H9 (cell line): ENCODE results near the gene GCNT2. TPM values are rescaled to one million over a fixed set of nuclear protein-coding genes. Genes with fewer than 3 reads are reported as not detected.

Experiments used
- DNase-seq: peaks from one replicate; pipeline ENCODE4 v3.0.0-alpha.2; 2017
- H2AFZ ChIP-seq: one replicate; pipeline ENCODE4 v1.6.1; 2013; ENCODE audit warnings: mild to moderate bottlenecking, low read length, control low read depth, moderate library complexity
- H2AK5ac ChIP-seq: 2 replicates; pipeline ENCODE4 v1.6.1; 2013; ENCODE audit warnings: low read length, control low read depth, mixed read lengths; ENCODE audit not compliant: insufficient read length
- H2BK120ac ChIP-seq: one replicate; pipeline ENCODE4 v1.6.1; 2013; ENCODE audit warnings: low read depth, mild to moderate bottlenecking, low read length, control low read depth, inconsistent platforms; ENCODE audit not compliant: poor library complexity, severe bottlenecking
- H2BK12ac ChIP-seq: 2 replicates; pipeline ENCODE4 v1.6.1; 2013; ENCODE audit warnings: low read length, control low read depth, mixed read lengths, low read depth; ENCODE audit not compliant: insufficient read length
- H2BK15ac ChIP-seq: 2 replicates; pipeline ENCODE4 v1.6.1; 2013; ENCODE audit warnings: low read depth, low read length, control low read depth
- H2BK20ac ChIP-seq: one replicate; pipeline ENCODE4 v1.6.1; 2013; ENCODE audit warnings: low read depth, mild to moderate bottlenecking, low read length, control low read depth, inconsistent platforms; ENCODE audit not compliant: poor library complexity, severe bottlenecking
- H2BK5ac ChIP-seq: 2 replicates; pipeline ENCODE4 v1.6.1; 2013; ENCODE audit warnings: low read length, control low read depth, mixed read lengths; ENCODE audit not compliant: insufficient read length
- H3K14ac ChIP-seq: 2 replicates; pipeline ENCODE4 v1.6.1; 2013; ENCODE audit warnings: low read length, control low read depth; ENCODE audit not compliant: insufficient read depth
- H3K18ac ChIP-seq: 2 replicates; pipeline ENCODE4 v1.6.1; 2013; ENCODE audit warnings: low read depth, mild to moderate bottlenecking, mixed read lengths, low read length, control low read depth; ENCODE audit not compliant: insufficient read length
- H3K23ac ChIP-seq: 2 replicates; pipeline ENCODE4 v1.6.1; 2013; ENCODE audit warnings: low read length, control low read depth, mixed read lengths, low read depth; ENCODE audit not compliant: insufficient read length
- H3K23me2 ChIP-seq: 2 replicates; pipeline ENCODE4 v1.6.1; 2013; ENCODE audit warnings: low read depth, mild to moderate bottlenecking, mixed read lengths, low read length, control low read depth; ENCODE audit not compliant: insufficient read length, poor library complexity, severe bottlenecking
- H3K27ac ChIP-seq: 2 replicates; pipeline ENCODE4 v1.5.1; 2013; ENCODE audit warnings: low read length, control low read depth, mixed read lengths, low read depth; ENCODE audit not compliant: insufficient read length
- H3K27me3 ChIP-seq: 2 replicates; pipeline ENCODE4 v1.6.1; 2013; ENCODE audit warnings: low read length, control low read depth, inconsistent platforms; ENCODE audit not compliant: insufficient read depth
- H3K4ac ChIP-seq: 2 replicates; pipeline ENCODE4 v1.6.1; 2013; ENCODE audit warnings: low read depth, mild to moderate bottlenecking, control low read depth, inconsistent platforms, low read length, moderate library complexity
- H3K4me1 ChIP-seq: 2 replicates; pipeline ENCODE4 v1.6.1; 2013; ENCODE audit warnings: low read length, control low read depth, inconsistent platforms; ENCODE audit not compliant: insufficient read depth
- H3K4me2 ChIP-seq: 2 replicates; pipeline ENCODE4 v1.6.1; 2013; ENCODE audit warnings: low read length, control low read depth, mixed read lengths; ENCODE audit not compliant: insufficient read length, insufficient read depth
- H3K56ac ChIP-seq: 2 replicates; pipeline ENCODE4 v1.6.1; 2013; ENCODE audit warnings: low read depth, mild to moderate bottlenecking, mixed read lengths, low read length, control low read depth; ENCODE audit not compliant: insufficient read length
- H3K79me1 ChIP-seq: 2 replicates; pipeline ENCODE4 v1.6.1; 2013; ENCODE audit warnings: low read depth, mild to moderate bottlenecking, moderate library complexity, low read length, control low read depth, inconsistent platforms; ENCODE audit not compliant: insufficient read depth, poor library complexity, severe bottlenecking
- H3K79me2 ChIP-seq: 2 replicates; pipeline ENCODE4 v1.6.1; 2013; ENCODE audit warnings: low read length, control low read depth, inconsistent platforms; ENCODE audit not compliant: insufficient read depth
- H3K9ac ChIP-seq: 2 replicates; pipeline ENCODE4 v1.6.1; 2013; ENCODE audit warnings: low read length, control low read depth, mixed read lengths; ENCODE audit not compliant: insufficient read length; ENCODE audit errors: extremely low read depth
- H3K9me3 ChIP-seq: one replicate; pipeline ENCODE4 v1.6.1; 2013; ENCODE audit warnings: low read depth, low read length, inconsistent platforms; ENCODE audit not compliant: control insufficient read depth
- H3T11ph ChIP-seq: one replicate; pipeline ENCODE4 v1.6.1; 2013; ENCODE audit warnings: mild to moderate bottlenecking, low read length, control low read depth, inconsistent platforms
- H4K20me1 ChIP-seq: one replicate; pipeline ENCODE4 v1.6.1; 2013; ENCODE audit not compliant: control insufficient read depth, insufficient read length, insufficient read depth
- H4K5ac ChIP-seq: 2 replicates; pipeline ENCODE4 v1.6.1; 2013; ENCODE audit warnings: low read depth, mild to moderate bottlenecking, mixed read lengths, low read length, control low read depth; ENCODE audit not compliant: insufficient read length
- H4K8ac ChIP-seq: replicated peaks from 2 replicates; pipeline ENCODE4 v1.6.1; 2013; ENCODE audit warnings: low read length, control low read depth, mixed read lengths, low read depth; ENCODE audit not compliant: insufficient read length
- H4K91ac ChIP-seq: 2 replicates; pipeline ENCODE4 v1.6.1; 2013; ENCODE audit warnings: low read depth, mild to moderate bottlenecking, moderate library complexity, mixed read lengths, low read length, control low read depth; ENCODE audit not compliant: insufficient read length
- H3K27ac Mint-ChIP-seq, 3 experiments: 2 replicates in 2 of 3; 3 replicates in 1 of 3; pipeline ENCODE4 v1.8.0; 2020 to 2021; ENCODE audit warnings: mixed read lengths in 3 of 3, mild to moderate bottlenecking in 1 of 3, moderate library complexity in 1 of 3
- H3K27me3 Mint-ChIP-seq: 2 replicates; pipeline ENCODE4 v1.8.0; 2021; ENCODE audit warnings: low read depth, mild to moderate bottlenecking, moderate library complexity, mixed read lengths
- H3K36me3 Mint-ChIP-seq, 3 experiments: 2 replicates in 2 of 3; 3 replicates in 1 of 3; pipeline ENCODE4 v1.8.0; 2020 to 2021; ENCODE audit warnings: low read depth in 3 of 3, mixed read lengths in 3 of 3; ENCODE audit not compliant: insufficient read depth in 1 of 3
- H3K4me1 Mint-ChIP-seq, 2 experiments: 2 replicates each; pipeline ENCODE4 v1.8.0; 2020; ENCODE audit warnings: mixed read lengths in 2 of 2
- H3K4me3 Mint-ChIP-seq, 2 experiments: 2 replicates in 1 of 2; 3 replicates in 1 of 2; pipeline ENCODE4 v1.8.0; 2020 to 2021; ENCODE audit warnings: mild to moderate bottlenecking in 2 of 2, mixed read lengths in 2 of 2, moderate library complexity in 1 of 2
- H3K9me3 Mint-ChIP-seq, 2 experiments: 2 replicates in 1 of 2; 3 replicates in 1 of 2; pipeline ENCODE4 v1.8.0; 2020; ENCODE audit warnings: mild to moderate bottlenecking in 2 of 2, mixed read lengths in 2 of 2, moderate library complexity in 1 of 2
- CTCF ChIP-seq: fragments of 200-600 bp; sonication (generic); conservative IDR thresholded peaks from 3 replicates; pipeline ENCODE4 v1.8.0; 2021; ENCODE audit warnings: antibody characterized with exemption, mild to moderate bottlenecking
- WGBS: extraction: QIAGEN DNeasy Blood & Tissue Kit; methylation state at CpG from one replicate; pipeline ENCODE4 v1.1.7; 2013; ENCODE audit warnings: missing lambda C conversion rate, low lambda C conversion rate, mixed read lengths; ENCODE audit not compliant: insufficient read length; ENCODE audit errors: extremely low coverage; 5-methylcytosine and 5-hydroxymethylcytosine counted together
- total RNA-seq: library from RNA; stranded (reverse); gene quantifications from 2 replicates; pipeline ENCODE4 v1.2.1, GENCODE V29; 2021

Gene GCNT2
- total RNA-seq, 1 experiment from 2014 or later, result 41.7 TPM

- Histone ChIP-seq H3K4me1 (peaks cover 3% of the 10 kb centered on the region; the same call in 1 of the 2 replicates), H2BK120ac (no peak overlapping the region), H3K27ac (peak overlapping the region; percentile 83), H2BK20ac (no peak overlapping the region), H2BK5ac (no peak overlapping the region), H4K5ac (no peak overlapping the region), H4K8ac (no peak overlapping the region), H3K56ac (no peak overlapping the region), H2BK15ac (no peak overlapping the region), H3K79me1 (no peaks in the 10 kb centered on the region), H4K91ac (no peak overlapping the region), H3K27me3 (no peaks in the 10 kb centered on the region), H4K20me1 (no peaks in the 10 kb centered on the region), H3K4me2 (peak overlapping the region; percentile 85), H3K18ac (no peak overlapping the region), H2BK12ac (no peak overlapping the region), H3K14ac (no peak overlapping the region; the same call in 1 of the 2 replicates), H3T11ph (no peak overlapping the region), H3K79me2 (peaks cover 29% of the 10 kb centered on the region; the same call in 1 of the 2 replicates), H3K9me3 (no peaks in the 10 kb centered on the region), H3K9ac (peak overlapping the region; percentile 82), H3K23ac (no peak overlapping the region), H3K4ac (no peak overlapping the region), H2AK5ac (no peak overlapping the region), H2AFZ (no peak overlapping the region), H3K23me2 (peaks cover 30% of the 10 kb centered on the region)
- H3K4me1 Mint-ChIP-seq, result peaks cover 69 to 76% of the 10 kb centered on the region in 2 experiments
- no peak for TF ChIP-seq CTCF
- H3K9me3 Mint-ChIP-seq, result no peaks in the 10 kb centered on the region
- H3K27ac Mint-ChIP-seq, result peak overlapping the region; percentile 95 to 99 (median 98)
- no CpG with 5 or more reads among the region's 22 CpGs for WGBS
- peaks cover 0 to 5% (median 3%) of the 10 kb centered on the region in 3 experiments; a peak in 3 of 7 replicates for H3K36me3 Mint-ChIP-seq
- DNase-seq, result peak; percentile 83
- no peaks in the 10 kb centered on the region for H3K27me3 Mint-ChIP-seq
- peak overlapping the region; percentile 89 to 97 for H3K4me3 Mint-ChIP-seq
These were observed 34.6 kb downstream of the GCNT2 start for GRCh38 chr6:10555625-10556309.
